Erythroblast (primary cell): ENCODE measurements around the gene CIART.

Experiments
- GATA1 ChIP-seq: IDR thresholded peaks from 2 replicates; pipeline ENCODE4 v1.6.1; 2011; ENCODE audit warnings: low read depth, mild to moderate bottlenecking, control low read depth, low read length, moderate library complexity
- POLR2A ChIP-seq: IDR thresholded peaks from 2 replicates; pipeline ENCODE4 v1.6.1; 2011; ENCODE audit warnings: mild to moderate bottlenecking, low read length

- TF ChIP-seq POLR2A (no peak), GATA1 (no peak)
Measured at GRCh38 chr1:150249936-150250335, 32.4 kb upstream of the CIART start.
